Raji (cell line): ENCODE results near the gene SOBP.

Experiments used
- POLR2A ChIP-seq: IDR thresholded peaks from 2 replicates; pipeline ENCODE4 v1.6.1; 2011; ENCODE audit warnings: low read depth, low read length, control low read depth; ENCODE audit not compliant: insufficient read depth

Gene SOBP

DNA sequence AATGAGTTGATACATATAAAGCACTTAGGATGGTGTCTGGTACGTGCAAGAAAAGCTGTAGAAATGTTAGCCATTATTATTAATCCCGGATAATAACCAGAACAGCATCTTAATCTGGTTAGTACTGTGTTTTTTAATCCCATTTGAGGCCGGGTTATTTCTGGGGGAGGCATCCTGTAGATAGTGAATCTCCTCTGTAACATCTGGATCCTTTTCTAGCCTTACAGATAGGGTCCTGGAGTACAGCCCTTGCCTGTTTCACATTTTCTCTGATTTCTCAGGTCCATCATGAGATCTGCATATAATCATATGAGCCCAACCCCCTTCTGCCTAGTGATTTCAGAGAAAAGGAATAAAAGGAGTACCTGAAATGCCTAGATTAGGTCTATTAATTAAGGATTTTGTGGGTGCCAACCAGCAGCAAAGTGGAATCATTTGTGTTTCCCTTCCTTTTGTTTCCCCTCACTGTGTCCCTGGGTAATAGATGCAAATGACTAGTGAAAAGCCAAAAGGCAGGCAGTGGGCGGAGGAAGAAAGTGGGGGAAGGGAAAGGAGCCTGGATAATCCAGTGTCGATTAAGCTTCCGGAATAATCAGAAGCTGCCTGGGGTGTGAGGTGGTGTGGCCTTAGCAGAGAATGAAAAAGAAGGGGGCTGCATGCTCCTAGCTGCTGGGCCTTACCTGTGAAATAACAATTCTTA lies 88.9 kb downstream of the SOBP start:
- no peak for TF ChIP-seq POLR2A

DNA sequence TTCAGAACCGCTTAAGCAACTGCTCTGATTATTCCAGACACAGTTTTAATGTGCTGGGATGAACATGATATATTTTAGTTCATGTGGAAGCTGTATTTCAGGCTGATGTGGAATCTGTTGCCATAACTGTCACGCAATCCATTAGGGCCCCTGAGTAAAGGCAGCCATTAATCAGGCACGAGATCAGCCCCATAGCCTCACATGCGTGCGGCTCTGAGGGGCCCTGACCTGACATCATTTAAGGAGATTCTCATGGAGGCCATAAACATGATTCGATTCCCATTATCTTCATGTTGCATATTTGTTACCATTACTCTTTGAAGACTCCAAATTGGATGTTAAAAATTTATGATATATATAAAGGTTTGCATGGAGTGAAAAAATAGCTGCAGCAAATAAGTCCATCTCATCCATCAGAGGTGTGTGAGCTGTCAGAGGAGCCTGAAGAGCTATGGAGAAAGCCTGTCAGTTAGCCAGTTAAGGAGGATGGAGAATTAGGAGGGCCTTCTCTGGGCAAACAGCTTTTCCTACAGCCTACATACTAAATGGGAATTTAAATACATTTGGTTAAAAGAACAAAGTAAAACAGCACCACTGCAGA lies 89.6 kb downstream of the SOBP start:
- no peak for TF ChIP-seq POLR2A

DNA sequence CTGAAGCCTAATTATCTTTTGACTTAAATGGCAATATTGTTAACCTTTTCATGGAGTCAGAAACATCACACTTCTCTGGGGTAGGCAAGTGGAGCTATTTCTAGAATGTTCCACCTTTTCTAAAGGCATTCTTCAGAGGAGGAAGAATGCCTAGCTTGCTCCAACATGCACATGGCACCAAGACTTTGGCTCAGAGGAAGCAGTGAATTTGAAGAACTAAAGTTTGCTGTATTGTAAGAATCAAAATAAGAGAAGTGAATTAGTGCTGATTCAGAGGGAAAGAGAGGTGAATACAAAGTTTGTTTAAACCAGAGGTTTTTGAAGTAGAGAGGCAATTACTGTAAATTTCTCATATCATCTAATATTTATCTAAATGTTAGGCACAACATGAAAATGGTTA lies 92.2 kb downstream of the SOBP start:
- TF ChIP-seq POLR2A = no peak

DNA sequence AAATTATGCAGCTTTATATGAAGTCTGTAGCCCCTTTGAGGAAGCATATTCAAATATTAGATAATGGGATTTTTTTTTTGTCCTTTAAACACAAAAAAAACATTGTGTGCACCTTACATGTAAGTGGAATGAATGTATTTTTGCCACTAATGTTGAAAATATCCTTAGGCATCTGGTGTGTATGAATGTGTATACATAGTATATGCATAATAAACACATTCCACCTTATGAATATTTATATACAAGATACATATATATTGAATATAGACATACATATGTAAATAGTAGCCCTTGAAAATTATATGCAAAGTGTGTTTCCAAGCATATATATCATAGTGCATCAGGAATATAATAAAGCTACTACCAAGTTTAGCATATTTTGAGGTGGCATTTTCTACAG lies 94.8 kb downstream of the SOBP start:
- no peak for TF ChIP-seq POLR2A

DNA sequence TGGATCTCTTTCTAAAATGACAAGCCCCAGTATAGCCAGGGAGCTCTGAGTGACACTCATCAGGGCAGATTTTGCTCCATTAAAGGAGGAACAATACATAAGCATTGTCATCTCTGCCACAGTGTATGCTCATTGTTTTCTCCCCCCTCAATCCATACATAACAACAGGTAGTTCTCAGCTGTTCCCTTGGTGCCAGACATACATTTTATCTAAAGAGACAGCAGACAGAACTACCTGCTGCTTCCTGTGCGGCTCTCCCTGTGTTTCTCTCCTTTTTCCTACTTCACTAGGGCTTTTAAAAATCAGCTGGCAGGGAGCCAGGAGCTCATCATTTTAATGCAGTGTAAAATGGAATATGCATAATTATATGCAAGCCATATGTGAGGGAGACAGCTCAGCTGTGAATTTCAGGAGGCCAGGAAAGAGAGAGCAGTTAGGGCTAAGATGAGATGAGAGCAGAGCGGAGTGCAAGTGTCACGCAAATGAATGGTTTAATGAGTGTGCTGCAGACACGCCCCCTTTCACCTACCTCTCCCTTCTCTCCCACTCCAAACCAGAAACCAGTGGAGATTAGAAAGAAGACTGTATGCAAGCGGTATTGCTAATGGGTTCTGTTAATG lies 96.0 kb downstream of the SOBP start:
- no peak for TF ChIP-seq POLR2A

DNA sequence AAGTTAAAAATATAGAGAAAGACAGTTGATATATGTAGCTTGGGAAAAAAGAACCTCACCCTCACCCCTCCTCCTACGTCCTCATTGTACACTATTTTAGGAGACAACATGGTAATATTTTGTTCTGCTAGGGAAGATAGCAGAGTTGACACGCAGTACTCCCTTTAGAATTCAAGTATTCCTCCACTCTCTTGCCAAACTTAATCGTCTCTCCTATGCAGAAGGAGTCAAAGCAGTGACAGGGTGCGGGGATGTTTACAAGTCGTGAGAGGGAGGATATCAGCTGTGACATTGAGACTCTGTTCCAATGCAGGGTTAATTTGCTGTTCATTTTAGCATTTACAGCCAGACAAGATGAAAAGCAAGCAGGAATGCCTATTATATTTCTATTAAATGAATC lies 97.5 kb downstream of the SOBP start:
- no peak for TF ChIP-seq POLR2A

DNA sequence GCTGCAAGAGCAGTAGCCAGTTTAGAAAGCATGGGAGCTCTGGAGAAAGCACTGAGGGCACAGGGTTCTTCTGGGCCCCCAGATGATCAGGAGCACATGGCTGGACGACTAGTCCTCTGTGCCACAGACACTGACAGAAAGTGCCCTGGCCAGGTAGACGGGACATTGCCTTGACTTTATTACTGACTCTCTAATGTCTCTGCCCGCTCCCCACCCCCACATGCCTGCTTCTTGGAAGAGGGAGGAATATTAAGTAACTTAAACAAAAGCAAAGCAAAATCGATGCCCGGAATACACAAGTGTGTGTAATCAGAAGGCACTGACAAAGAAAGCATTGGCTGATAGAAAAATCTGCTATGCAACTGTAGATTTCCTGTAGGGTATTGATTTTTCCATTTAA lies 99.3 kb downstream of the SOBP start:
- TF ChIP-seq POLR2A = no peak

DNA sequence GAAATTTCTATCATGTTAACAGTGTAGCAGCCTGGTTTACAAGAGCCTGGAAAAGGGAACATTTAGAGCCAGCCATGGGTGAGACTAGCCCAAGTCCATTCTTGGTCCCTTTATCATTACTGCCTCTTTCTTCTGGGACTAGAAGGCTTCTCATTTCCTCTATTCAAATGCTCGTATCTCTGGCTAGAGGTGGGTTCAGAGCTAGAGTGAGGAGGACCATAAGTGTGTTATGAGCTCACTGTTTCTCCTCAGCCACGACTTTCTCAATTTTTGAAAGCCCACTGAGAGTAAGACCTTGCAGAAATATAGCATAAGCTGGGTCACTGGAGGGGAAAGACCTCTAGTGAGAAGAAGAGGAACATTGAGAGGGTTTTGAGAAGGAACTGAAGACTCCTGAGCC lies 100.0 kb downstream of the SOBP start:
- TF ChIP-seq POLR2A = no peak

DNA sequence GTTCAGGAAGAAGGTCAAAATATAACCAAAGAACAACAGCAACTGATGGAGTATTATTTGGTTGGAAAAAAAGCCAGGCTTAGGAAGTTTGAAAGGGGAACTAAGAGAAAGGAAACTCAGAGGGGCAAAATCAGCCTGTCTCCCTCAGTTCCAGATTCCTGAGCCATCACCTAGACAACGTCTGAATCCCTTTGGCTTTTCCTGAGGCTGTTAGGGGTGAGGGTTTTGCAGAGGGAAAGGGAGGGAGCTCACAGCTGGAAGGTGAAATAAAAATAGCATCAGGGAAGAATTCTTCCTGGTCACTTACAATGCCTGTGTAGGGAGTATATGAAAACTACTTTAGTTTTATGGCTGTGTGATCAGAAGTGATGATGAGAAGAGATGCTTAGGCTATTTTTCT lies 100.5 kb downstream of the SOBP start:
- TF ChIP-seq POLR2A = no peak

DNA sequence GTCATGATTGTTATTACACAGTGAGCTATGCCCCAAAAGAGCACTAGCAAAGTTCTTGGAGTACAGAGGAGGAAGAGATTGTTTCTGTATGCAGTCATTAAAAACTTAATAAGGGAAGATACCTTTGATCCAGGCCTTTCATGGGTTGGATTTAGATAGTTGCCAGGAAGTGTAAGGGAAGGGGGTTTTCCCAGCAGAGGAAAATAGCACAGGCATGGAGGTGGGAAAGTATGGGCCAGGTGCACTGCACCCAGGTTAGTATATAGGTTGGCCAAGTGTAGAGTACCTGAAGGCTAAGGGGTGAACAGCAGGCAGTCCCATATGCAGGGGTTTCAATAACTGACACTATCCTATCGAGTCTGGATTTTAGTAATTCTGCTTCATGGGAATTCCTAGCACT lies 101.4 kb downstream of the SOBP start:
- no peak for TF ChIP-seq POLR2A

DNA sequence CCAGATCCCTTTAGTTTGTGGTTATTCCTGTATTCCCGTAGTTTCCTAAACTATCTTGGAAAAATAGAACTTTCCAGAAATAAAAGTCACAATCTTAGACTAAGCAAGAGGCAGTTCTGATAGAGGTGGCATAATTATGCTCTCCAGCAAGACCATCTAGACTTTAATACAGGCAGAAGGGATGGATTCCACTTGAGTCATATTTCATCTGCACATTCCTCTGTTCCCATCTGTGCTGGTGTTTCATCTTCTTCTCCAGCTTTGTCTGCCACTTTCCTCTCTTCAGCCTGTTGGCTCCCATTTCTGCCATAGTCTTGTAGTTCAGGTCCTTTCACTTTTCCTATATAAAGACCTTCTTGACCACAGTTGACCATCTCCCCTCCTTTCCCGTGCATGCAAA lies 102.9 kb downstream of the SOBP start:
- no peak for TF ChIP-seq POLR2A

DNA sequence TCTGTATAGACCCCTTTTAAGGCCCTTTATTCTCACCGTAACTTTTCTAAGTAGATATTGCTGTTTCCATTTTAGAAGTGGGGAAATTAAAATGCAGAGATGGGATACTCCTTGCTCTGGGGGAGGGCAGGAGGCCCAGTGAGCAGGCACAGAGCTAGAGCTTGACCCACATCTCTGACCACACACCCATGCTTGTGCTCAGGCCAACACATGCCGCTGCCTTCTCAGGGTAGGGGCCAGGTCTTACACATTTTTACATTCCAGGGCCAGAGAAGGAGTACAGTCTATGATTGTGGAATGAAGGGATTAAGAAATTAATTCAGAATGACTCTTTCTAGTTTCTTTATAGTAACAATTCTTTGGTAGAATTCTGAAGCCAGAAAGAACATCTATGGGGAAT lies 104.8 kb downstream of the SOBP start:
- no peak for TF ChIP-seq POLR2A

DNA sequence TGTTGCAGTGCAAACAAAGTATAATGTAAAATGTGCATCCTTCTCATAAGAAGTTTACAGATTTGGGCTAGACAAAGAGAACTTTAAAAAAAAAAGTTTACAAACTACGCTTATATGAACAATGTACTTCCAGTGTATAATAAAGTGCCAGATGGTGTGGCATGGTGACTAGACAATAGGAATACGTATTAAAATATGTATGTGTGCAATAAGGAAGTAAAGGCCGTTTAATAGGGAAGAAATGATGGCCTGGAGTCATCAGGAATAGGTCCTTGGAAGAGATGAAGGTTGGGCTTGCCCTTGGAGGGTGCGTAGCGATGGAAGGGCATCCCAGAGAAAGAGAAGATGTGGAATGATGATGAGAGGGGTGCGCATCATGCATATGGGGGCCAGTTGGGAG lies 108.2 kb downstream of the SOBP start:
- TF ChIP-seq POLR2A = no peak

DNA sequence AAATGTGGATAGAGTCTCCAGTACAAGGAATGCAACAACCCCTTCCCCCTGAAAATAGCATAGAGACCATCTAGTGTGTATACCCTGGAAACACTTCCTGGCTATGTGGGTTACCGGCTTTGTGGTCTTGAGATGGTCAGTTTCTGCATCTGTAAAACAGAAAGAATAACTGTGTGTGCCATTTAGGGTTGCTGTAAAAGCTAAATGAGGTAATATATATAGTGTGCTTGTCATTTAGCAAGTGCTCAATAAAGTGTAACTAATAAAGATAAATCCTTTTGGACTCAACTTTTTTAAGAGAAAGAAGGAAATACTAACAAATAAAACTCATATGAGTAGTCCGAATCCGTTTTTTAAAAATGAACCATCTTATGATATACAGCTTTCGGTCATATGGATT lies 109.1 kb downstream of the SOBP start:
- no peak for TF ChIP-seq POLR2A

DNA sequence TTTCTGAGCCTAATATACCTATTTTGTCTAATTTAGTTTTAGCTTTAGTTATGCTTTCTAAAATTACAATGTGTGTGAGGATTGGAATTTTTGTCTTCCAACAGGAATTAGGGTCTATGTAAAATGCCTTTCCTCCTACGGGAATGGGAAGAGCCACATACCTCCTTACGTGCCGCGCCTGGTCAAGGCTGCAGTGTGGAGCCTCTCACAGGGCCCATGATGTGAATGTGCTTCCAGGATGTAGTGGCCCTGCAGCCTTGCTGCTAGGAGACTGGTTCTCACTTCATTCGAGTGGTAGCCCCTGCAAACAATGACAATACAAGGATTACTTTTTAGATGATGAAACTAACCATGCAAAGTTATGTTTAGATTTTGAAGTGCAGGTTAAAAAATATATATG lies 110.2 kb downstream of the SOBP start:
- no peak for TF ChIP-seq POLR2A

DNA sequence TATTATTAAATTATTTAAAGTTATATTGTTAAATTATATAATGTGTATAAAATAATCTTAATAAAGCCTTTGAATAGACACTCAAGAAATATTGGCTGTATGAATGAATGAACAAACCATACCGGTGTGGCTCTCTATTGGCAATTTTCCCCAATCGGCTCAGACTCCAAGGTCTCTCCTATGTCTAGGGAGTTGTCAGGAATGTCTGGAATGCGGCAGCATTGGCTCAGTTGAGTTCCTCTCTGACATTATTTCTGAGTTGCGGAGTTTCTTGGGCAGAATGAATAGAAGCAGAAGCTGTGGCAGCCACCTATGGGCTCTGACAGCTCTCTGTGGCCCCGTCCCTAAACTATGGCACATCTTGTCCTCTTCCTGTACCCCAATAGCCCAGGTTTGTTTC lies 111.0 kb downstream of the SOBP start:
- TF ChIP-seq POLR2A = no peak

DNA sequence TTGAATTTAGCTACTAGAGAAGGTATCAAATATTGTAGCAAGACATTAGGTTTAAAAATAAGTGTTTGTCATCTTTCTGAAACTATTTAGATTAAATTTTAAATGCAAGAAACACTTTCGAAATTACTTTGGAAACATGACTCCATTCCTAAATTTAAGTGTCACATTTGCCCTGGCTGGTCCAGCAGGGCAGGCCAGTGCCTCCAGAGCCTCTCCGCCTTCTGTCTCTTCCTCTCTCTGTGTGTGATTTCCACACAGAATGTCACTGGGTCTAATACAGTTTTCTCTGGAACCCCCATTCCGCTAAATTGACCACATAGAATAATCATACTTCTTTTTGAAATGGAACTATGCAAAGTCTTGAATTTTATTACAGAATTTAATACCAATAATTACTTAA lies 111.5 kb downstream of the SOBP start:
- no peak for TF ChIP-seq POLR2A

DNA sequence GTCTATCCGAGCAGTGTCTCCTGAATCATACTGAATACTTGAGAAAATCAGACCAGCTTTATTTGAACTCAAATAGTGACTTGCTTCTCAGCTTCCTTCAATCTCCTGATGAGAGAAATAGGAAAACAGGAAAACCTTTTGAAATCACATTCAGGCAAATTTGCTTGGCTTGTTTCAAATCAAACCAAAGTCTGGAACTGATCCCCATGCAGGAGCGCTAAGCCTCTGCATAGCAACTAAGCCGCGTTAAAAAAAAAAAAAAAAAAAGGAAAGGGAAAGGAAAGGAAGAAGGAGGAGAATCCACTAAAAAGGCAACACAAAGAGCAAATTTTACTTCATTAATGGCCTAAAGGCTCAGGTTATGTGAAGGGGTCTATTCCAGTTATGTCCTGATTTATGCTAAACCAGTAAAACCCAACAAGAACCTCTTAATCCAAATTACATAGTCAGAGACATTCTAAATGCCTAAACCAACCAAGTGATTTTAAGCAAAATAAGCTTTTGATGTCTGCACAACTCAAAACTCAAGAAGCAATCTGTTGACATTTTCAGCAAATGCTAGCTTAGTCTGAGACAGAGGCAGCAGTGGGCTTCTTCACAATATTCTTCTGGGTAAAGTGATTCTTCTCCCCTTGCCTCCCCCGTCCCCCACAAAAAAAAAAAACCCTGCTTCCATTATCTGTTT lies 112.5 kb downstream of the SOBP start:
- TF ChIP-seq POLR2A = no peak
